Measurements from ENCODE around the gene CD19.

DNA sequence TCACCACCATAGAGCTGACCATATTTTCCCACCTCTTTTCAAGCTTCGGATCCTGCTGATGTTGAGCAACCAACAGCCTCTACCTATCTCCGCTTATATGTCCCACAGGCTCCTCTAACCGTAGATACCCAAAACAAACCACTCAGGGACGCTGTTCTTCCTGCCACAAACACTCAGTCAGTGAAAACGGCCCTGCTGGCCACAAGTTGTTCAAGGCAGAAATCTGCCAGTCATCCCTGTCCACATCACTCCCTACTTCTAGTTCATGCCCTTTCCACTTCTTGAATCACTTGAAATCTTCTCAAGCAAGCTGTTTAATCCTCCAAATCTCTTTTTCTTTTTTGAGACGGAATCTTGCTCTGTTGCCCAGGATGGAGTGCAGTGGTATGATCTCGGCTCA lies 14.7 kb upstream of the CD19 start:
- TF ChIP-seq POLR2AphosphoS5 (IDR thresholded peaks at IDR 0.05; ENCODE audit: low read depth, low read length) (no peak), SIN3A (IDR thresholded peaks at IDR 0.05; ENCODE audit: borderline replicate concordance, insufficient read depth, low read length) (no peak)
